CD4-positive, alpha-beta T cell treated with Interleukin-6 for 4 hours (primary cell): ENCODE results near the gene TARS1.
A peak's percentile ranks its signal among the peaks of the same experiment; 100 is the strongest.

Source experiments
- DNase-seq: peaks from one replicate; pipeline ENCODE4 v3.0.0-alpha.2; 2020; ENCODE audit warnings: mixed read lengths

The TARS1 gene

GRCh38 chr5:33441241-33442177, 744 bp downstream of the TARS1 start:
- DNase-seq: peak; percentile 39

GRCh38 chr5:33444542-33444941, 3.8 kb downstream of the TARS1 start:
- DNase-seq: no peak

GRCh38 chr5:33445798-33446197, 5.0 kb downstream of the TARS1 start:
- DNase-seq: no peak

- no peak for DNase-seq
These were observed 7.4 kb downstream of the TARS1 start for GRCh38 chr5:33448118-33448517.

- no peak for DNase-seq
These were observed 16.4 kb downstream of the TARS1 start for GRCh38 chr5:33457126-33457525.

GRCh38 chr5:33457817-33458216, 17.1 kb downstream of the TARS1 start:
- no peak for DNase-seq

GRCh38 chr5:33460210-33460609, 19.4 kb downstream of the TARS1 start:
- no peak for DNase-seq

- DNase-seq: no peak
These were observed 21.7 kb downstream of the TARS1 start for GRCh38 chr5:33462456-33462855.

- no peak for DNase-seq
These were observed 24.4 kb downstream of the TARS1 start for GRCh38 chr5:33465120-33465519.

GRCh38 chr5:33468775-33469435, 28.1 kb downstream of the TARS1 start:
- DNase-seq: no peak

- no peak for DNase-seq
These were observed 29.8 kb downstream of the TARS1 start for GRCh38 chr5:33470544-33470943.

GRCh38 chr5:33472805-33473409, 32.1 kb downstream of the TARS1 start:
- no peak for DNase-seq

GRCh38 chr5:33474004-33474403, 33.2 kb downstream of the TARS1 start:
- DNase-seq: no peak

- DNase-seq: no peak
These were observed 34.2 kb downstream of the TARS1 start for GRCh38 chr5:33474931-33475499.

- DNase-seq: no peak
These were observed 34.9 kb downstream of the TARS1 start for GRCh38 chr5:33475706-33476105.

- no peak for DNase-seq
These were observed 36.2 kb downstream of the TARS1 start for GRCh38 chr5:33476992-33477391.

- no peak for DNase-seq
These were observed 37.1 kb downstream of the TARS1 start for GRCh38 chr5:33477816-33478215.

- DNase-seq: no peak
These were observed 38.5 kb downstream of the TARS1 start for GRCh38 chr5:33479311-33479710.

GRCh38 chr5:33480876-33481275, 40.1 kb downstream of the TARS1 start:
- no peak for DNase-seq

GRCh38 chr5:33482335-33482734, 41.6 kb downstream of the TARS1 start:
- no peak for DNase-seq

GRCh38 chr5:33487236-33487635, 46.5 kb downstream of the TARS1 start:
- DNase-seq: no peak

GRCh38 chr5:33488558-33489355, 48.0 kb downstream of the TARS1 start:
- DNase-seq: no peak
